Measurements from ENCODE around the gene FBXO28. TPM values are rescaled to one million over a fixed set of nuclear protein-coding genes. Genes with fewer than 3 reads are reported as not detected.
A peak's percentile ranks its signal among the peaks of the same experiment; 100 is the strongest.

Gene FBXO28
- total and polyA plus RNA-seq, 10 of the 15 experiments (the other 5 are each of a cell fraction or from before 2014, with no cell fraction given): 4.3 to 23.2 (median 18.4) TPM

GRCh38 chr1:224182866-224183590 is 69.1 kb downstream of the FBXO28 start, which contains the start of gene DEGS1 (continued):
- TF ChIP-seq IRF5 (IDR thresholded peaks at IDR 0.05; ENCODE audit: borderline replicate concordance): no peak
- no peak for TF ChIP-seq HDAC2 (IDR thresholded peaks at IDR 0.05)
- TF ChIP-seq YY1 (IDR thresholded peaks at IDR 0.05; ENCODE audit: low read depth, low read length): no peak; the same call in 1 of the 2 replicates
- TF ChIP-seq RCOR1 (conservative IDR thresholded peaks at IDR 0.05; ENCODE audit: low read depth, low read length): no peak
- TF ChIP-seq ZBED1 (IDR thresholded peaks at IDR 0.05; ENCODE audit: borderline replicate concordance): no peak
- no peak for TF ChIP-seq ZNF622 (IDR thresholded peaks at IDR 0.05)
- no peak for TF ChIP-seq WRNIP1 (IDR thresholded peaks at IDR 0.05; ENCODE audit: borderline replicate concordance, low read depth, low read length)
- peak; percentile 16 to 64; a peak in 3 of 4 replicates for TF ChIP-seq BHLHE40 (IDR thresholded peaks at IDR 0.05; ENCODE audit: borderline replicate concordance in 1 of 2, low read depth in 2 of 2, low read length in 1 of 2)
- peak; percentile 80 for TF ChIP-seq SMARCA5 (IDR thresholded peaks at IDR 0.05)
- no peak for TF ChIP-seq ZBTB40 (IDR thresholded peaks at IDR 0.05; ENCODE audit: borderline replicate concordance)
- TF ChIP-seq PAX5 (IDR thresholded peaks at IDR 0.05; ENCODE audit: borderline replicate concordance, low read depth, low read length): no peak
- TF ChIP-seq PKNOX1 (IDR thresholded peaks at IDR 0.05): no peak
- peak; percentile 70 for TF ChIP-seq NR2F1 (conservative IDR thresholded peaks at IDR 0.05)
- TF ChIP-seq, protein P1, sequence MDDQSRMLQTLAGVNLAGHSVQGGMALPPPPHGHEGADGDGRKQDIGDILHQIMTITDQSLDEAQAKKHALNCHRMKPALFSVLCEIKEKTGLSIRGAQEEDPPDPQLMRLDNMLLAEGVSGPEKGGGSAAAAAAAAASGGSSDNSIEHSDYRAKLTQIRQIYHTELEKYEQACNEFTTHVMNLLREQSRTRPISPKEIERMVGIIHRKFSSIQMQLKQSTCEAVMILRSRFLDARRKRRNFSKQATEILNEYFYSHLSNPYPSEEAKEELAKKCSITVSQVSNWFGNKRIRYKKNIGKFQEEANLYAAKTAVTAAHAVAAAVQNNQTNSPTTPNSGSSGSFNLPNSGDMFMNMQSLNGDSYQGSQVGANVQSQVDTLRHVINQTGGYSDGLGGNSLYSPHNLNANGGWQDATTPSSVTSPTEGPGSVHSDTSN (IDR thresholded peaks at IDR 0.05; ENCODE audit: insufficient replicate concordance, low read depth, low read length): no peak
- TF ChIP-seq, protein P2, sequence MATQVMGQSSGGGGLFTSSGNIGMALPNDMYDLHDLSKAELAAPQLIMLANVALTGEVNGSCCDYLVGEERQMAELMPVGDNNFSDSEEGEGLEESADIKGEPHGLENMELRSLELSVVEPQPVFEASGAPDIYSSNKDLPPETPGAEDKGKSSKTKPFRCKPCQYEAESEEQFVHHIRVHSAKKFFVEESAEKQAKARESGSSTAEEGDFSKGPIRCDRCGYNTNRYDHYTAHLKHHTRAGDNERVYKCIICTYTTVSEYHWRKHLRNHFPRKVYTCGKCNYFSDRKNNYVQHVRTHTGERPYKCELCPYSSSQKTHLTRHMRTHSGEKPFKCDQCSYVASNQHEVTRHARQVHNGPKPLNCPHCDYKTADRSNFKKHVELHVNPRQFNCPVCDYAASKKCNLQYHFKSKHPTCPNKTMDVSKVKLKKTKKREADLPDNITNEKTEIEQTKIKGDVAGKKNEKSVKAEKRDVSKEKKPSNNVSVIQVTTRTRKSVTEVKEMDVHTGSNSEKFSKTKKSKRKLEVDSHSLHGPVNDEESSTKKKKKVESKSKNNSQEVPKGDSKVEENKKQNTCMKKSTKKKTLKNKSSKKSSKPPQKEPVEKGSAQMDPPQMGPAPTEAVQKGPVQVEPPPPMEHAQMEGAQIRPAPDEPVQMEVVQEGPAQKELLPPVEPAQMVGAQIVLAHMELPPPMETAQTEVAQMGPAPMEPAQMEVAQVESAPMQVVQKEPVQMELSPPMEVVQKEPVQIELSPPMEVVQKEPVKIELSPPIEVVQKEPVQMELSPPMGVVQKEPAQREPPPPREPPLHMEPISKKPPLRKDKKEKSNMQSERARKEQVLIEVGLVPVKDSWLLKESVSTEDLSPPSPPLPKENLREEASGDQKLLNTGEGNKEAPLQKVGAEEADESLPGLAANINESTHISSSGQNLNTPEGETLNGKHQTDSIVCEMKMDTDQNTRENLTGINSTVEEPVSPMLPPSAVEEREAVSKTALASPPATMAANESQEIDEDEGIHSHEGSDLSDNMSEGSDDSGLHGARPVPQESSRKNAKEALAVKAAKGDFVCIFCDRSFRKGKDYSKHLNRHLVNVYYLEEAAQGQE (IDR thresholded peaks at IDR 0.05; ENCODE audit: low read depth, low read length): 0 out of 2 replicates have a peak, but pooled peaks have one; percentile 17
- TF ChIP-seq MXI1 (IDR thresholded peaks at IDR 0.05; ENCODE audit: low read depth, low read length): peak; percentile 84; the same call in 1 of the 2 replicates
- TF ChIP-seq NRF1 (conservative IDR thresholded peaks at IDR 0.05; ENCODE audit: low read depth, low read length): no peak
- no peak; the same call in 1 of the 2 replicates for TF ChIP-seq SMAD5 (IDR thresholded peaks at IDR 0.05; ENCODE audit: low read depth)
- no peak; the same call in 1 of the 2 replicates for TF ChIP-seq TAF1 (IDR thresholded peaks at IDR 0.05; ENCODE audit: borderline replicate concordance, low read depth, low read length)
